Measurements from ENCODE around the gene ZNF668.

The ZNF668 gene

GRCh38 chr16:31073970-31074813, at the start of gene ZNF668, which contains the start of gene ZNF646:
Gene ZNF668, minus strand, starts transcription at chr16:31074240. Its CDS starts 9,781 bp downstream, at chr16:31064459.
Gene ZNF646, plus strand, starts transcription at chr16:31074422. Its CDS starts 1,903 bp downstream, at chr16:31076325.
- peak; percentile 92 for DNase-seq (ENCODE audit: low read depth)

- no peak for DNase-seq (ENCODE audit: low read depth)
Measured at GRCh38 chr16:31120129-31120528, 46.1 kb upstream of the ZNF668 start.

- peak; percentile 76 for DNase-seq (ENCODE audit: low read depth)
Measured at GRCh38 chr16:31118223-31119155, 44.4 kb upstream of the ZNF668 start.

- peak; percentile 82 for DNase-seq (ENCODE audit: low read depth)
Measured at GRCh38 chr16:31117384-31118222, 43.6 kb upstream of the ZNF668 start, which contains the start of gene KAT8. Gene KAT8, plus strand, starts transcription at chr16:31117664. Its CDS starts 18 bp downstream, at chr16:31117682.

GRCh38 chr16:31114468-31114867, 40.4 kb upstream of the ZNF668 start:
- no peak for DNase-seq (ENCODE audit: low read depth)

DNA sequence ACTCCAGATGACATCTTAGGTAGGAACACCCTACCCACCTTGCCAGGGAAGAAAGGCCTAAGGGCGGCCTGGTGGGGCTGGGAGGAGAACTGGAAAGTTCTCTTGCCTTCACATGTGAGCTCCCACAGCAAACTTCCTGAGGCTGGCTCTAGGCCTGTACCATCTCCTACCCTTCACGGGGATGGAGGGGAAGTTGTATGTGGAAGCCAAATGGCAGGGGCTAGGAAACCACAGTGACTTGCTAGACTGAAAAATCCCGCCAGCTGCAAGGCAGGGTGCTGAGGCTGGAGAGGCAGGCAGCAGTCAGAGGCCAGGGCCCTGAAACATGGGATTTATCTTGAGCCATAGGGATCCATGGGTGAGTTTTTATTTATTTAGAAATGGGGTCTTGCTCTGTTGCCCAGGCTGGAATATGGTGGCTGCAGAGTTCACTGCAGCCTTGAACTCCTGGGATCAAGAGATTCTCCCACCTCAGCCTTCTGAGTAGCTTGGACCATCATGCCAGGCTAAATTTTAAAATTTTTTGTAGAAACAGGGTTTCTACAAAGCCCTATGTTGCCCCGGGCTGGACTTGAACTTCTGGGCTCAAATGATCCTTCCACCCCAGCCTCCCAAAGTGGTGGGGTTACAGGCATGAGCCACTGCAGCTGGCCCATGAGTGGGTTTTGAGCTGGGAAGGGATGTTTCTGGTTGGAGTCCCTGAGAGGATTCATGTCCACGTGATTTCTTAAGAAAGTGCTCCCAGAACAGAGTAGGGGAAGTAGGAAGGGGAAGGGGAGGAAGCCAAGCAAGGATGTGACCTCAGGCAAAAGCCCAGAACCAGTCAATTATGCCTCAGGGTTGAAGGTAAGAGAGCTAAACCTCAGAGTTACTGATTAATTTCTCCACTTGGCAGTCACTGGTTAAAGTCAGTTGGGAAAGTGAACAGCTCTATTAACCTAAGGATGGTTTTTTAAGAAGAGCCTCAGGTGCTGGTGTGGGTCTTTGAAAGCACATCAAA, 39.4 kb upstream of the ZNF668 start:
- DNase-seq (ENCODE audit: low read depth) = no peak

GRCh38 chr16:31112711-31113110, 38.7 kb upstream of the ZNF668 start:
- no peak for DNase-seq (ENCODE audit: low read depth)

DNA sequence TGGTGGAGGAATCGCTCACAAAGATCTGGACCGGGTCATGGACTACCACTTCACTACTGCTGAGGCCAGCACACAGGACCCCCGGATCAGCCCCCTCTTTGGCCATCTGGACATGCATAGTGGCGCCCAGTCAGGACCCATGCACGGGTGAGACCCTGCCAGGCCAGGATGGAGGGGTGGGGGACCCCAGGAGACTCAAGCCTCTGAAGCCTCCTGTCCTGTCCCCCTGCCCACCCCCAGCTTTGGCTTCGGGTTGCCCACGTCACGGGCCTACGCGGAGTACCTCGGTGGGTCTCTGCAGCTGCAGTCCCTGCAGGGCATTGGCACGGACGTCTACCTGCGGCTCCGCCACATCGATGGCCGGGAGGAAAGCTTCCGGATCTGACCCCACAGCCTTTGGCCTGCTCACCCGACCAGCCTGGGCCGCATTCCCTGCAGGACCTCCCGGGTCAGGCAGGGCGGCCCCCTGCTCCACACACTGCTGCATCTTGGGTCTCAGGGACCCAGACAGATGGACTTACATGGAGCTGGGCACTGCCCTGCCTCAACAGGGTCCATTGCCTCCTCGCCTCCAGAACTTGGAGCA, 37.9 kb upstream of the ZNF668 start:
- no peak for DNase-seq (ENCODE audit: low read depth)

GRCh38 chr16:31110106-31111034, 36.3 kb upstream of the ZNF668 start:
- no peak for DNase-seq (ENCODE audit: low read depth)

DNA sequence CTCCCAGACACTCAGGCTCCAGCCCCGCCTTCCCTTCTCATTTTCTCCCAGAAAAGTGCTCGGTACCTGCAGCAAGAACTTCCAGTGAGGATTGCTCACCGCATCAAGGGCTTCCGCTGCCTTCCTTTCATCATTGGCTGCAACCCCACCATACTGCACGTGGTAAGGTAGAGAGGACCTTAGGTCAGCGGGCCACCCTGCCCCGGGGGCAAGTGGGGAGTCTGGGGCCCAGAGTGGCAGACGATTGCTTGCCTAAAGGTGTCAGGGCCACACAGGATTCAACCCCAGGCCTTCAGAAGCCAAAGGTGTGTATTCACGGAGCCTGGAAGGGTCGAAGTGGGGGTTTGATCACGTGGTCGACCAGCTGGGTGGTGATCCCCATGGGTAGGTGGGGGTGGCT, 35.6 kb upstream of the ZNF668 start:
- DNase-seq (ENCODE audit: low read depth) = no peak

DNA sequence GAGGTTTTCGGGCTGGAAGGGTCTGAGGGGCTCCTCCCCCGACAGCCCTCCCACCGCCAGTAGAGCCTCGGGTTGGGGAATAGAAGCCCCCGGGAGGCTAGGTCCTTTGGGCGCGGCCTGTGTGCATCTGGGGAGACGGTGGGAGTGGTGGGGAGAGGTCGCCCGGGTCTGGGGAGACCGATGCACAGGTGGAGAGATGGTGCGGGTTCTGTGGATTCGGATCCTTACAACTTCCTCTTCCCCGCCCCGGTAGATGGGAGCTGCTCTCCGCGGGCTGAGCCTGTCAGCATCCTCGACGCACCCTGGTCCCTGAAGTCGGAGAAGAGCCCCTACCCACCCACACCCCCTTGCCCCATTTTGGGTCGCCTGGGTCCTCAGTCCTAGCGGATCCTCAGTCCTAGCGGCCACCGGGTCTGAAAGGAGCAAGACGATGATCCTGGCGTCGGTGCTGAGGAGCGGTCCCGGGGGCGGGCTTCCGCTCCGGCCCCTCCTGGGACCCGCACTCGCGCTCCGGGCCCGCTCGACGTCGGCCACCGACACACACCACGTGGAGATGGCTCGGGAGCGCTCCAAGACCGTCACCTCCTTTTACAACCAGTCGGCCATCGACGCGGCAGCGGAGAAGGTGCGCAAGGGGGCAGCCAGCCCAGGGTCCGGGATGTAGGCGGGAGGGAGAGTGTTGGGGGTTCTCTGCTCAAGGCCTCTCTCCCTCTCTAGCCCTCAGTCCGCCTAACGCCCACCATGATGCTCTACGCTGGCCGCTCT, 34.9 kb upstream of the ZNF668 start:
- DNase-seq (ENCODE audit: low read depth) = no peak

GRCh38 chr16:31108035-31108793, 34.2 kb upstream of the ZNF668 start, which contains the start of gene BCKDK:
Gene BCKDK, plus strand, starts transcription at chr16:31108386. Its CDS starts 838 bp downstream, at chr16:31109224.
- no peak for DNase-seq (ENCODE audit: low read depth)

DNA sequence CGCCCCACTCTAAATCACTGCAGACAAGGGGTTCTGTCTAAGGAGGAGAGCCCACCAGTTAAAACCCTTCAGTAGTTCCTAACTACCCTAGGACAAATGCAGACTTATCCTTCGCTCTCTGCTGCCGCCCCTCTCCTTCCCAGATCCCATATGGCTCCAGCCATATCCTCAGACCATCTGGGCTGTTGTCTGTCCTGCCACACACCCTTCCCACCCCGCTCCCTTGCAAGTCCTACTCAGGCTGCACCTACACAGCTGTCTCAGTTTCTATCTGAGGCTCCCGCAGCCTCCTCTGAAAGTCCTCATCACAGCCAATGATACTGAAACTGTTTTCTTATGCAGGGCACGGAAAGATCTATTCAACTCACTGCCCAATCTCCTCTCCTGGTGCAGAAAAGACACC, 33.4 kb upstream of the ZNF668 start:
- DNase-seq (ENCODE audit: low read depth) = no peak

GRCh38 chr16:31106509-31107464, 32.7 kb upstream of the ZNF668 start:
- no peak for DNase-seq (ENCODE audit: low read depth)

DNA sequence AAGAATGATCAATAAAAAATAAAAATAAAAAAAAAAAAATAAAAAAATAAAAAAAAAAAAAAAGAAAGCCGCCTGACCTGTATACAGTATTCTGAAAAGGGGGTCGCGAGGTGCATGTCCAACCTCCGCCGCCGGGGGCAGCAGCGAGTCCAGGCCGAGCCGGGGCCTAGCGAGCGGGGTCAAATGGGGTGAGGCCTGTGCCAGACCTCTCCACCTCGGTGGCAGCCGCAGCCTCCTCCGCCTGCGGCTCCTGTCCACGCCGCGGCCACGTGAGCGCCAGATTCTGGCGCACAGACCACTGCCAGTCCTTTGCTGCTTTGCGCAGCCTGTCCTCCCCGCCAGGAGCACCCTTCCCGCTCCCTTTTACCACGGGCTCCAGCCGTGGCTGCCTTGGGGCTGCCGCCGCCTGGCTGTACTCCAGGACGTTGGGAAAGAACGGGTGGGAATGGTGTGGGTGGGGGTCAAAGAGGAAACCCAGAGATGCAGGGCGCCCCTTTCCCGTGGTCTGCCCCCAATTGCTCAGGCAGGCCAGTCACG, 31.7 kb upstream of the ZNF668 start:
- DNase-seq (ENCODE audit: low read depth) = no peak

Data from GM04503 (cell line).